ENCODE data around the gene SUSD2. TPM values are rescaled to one million over a fixed set of nuclear protein-coding genes. Genes with fewer than 3 reads are reported as not detected.

The SUSD2 gene
- total RNA-seq, 1 experiment from 2014 or later = 1.1 TPM

- no peak for TF ChIP-seq ZNF281 (CRISPR knock-in tag; IDR thresholded peaks at IDR 0.05)
- TF ChIP-seq TEAD4 (CRISPR knock-in tag; IDR thresholded peaks at IDR 0.05) = no peak
- no peak for TF ChIP-seq ZNF416 (CRISPR knock-in tag; IDR thresholded peaks at IDR 0.05)
- TF ChIP-seq ATF3 (CRISPR knock-in tag; conservative IDR thresholded peaks at IDR 0.05) = no peak
- TF ChIP-seq GRHL2 (CRISPR knock-in tag; IDR thresholded peaks at IDR 0.05; ENCODE audit: insufficient replicate concordance, severe bottlenecking) = no peak
Measured at GRCh38 chr22:24232725-24233124, 51.4 kb downstream of the SUSD2 start (continued).

GRCh38 chr22:24233235-24233634, 51.9 kb downstream of the SUSD2 start:
- Mint-ChIP-seq H3K36me3 (no peaks in the 10 kb centered on the region), H3K4me1 (peaks cover 3% of the 10 kb centered on the region), H3K9me3 (no peaks in the 10 kb centered on the region), H3K4me3 (no peak overlapping the region), H3K27ac (no peak overlapping the region), H3K27me3 (ENCODE audit: low read depth) (no peaks in the 10 kb centered on the region)
- POLR2A ChIA-PET = no interaction called here
- ATAC-seq (no peak), DNase-seq (ENCODE audit: low spot score) (no peak)
- CTCF ChIA-PET = interaction anchor here (1.1 to 3.7 kb wide), 4 partner anchors 8 to 50 kb away, joined by 3 to 69 read pairs (median 31); no protein-coding TSS in a partner anchor
- TF ChIP-seq TP53 (CRISPR knock-in tag; IDR thresholded peaks at IDR 0.05) (no peak), NR1H2 (CRISPR knock-in tag; IDR thresholded peaks at IDR 0.05) (no peak)

- no peak for ATAC-seq
- H3K4me3 Mint-ChIP-seq = no peak overlapping the region
- no peaks in the 10 kb centered on the region for H3K27me3 Mint-ChIP-seq (ENCODE audit: low read depth)
- ChIA-PET POLR2A (no interaction called here), CTCF (interaction anchor here (0.9 to 1.1 kb wide), 2 partner anchors 9 to 44 kb away, joined by 3 to 6 read pairs; no protein-coding TSS in a partner anchor)
- peaks cover 3% of the 10 kb centered on the region for H3K4me1 Mint-ChIP-seq
- no peak for DNase-seq (ENCODE audit: low spot score)
- no peak for TF ChIP-seq ZBTB21 (CRISPR knock-in tag; IDR thresholded peaks at IDR 0.05; ENCODE audit: borderline replicate concordance)
- TF ChIP-seq CBFB (CRISPR knock-in tag; IDR thresholded peaks at IDR 0.05; ENCODE audit: low read depth) = no peak
- TF ChIP-seq IRF1 (CRISPR knock-in tag; IDR thresholded peaks at IDR 0.05) = no peak
- TF ChIP-seq ZNF232 (CRISPR knock-in tag; IDR thresholded peaks at IDR 0.05) = no peak
- no peak for TF ChIP-seq MAX (CRISPR knock-in tag; IDR thresholded peaks at IDR 0.05)
- TF ChIP-seq CREB1 (CRISPR knock-in tag; IDR thresholded peaks at IDR 0.05) = no peak
- no peak for TF ChIP-seq AFF4 (CRISPR knock-in tag; IDR thresholded peaks at IDR 0.05; ENCODE audit: borderline replicate concordance)
- no peak for TF ChIP-seq ZNF416 (CRISPR knock-in tag; IDR thresholded peaks at IDR 0.05)
- no peaks in the 10 kb centered on the region for H3K9me3 Mint-ChIP-seq
- no peaks in the 10 kb centered on the region for H3K36me3 Mint-ChIP-seq
- no peak overlapping the region for H3K27ac Mint-ChIP-seq
Measured at GRCh38 chr22:24233816-24234215, 52.5 kb downstream of the SUSD2 start.

Data from WTC11 (cell line).